MM.1S (cell line): ENCODE results near the gene PIGU.

ENCODE experiments used
- EZH2 ChIP-seq: fragments of 300-600 bp; sonication (generic); optimal IDR thresholded peaks from 2 replicates; pipeline ENCODE3; 2017; ENCODE audit warnings: low read depth, mild to moderate bottlenecking, antibody characterized with exemption, low read length, mixed read lengths
- EZH2phosphoT487 ChIP-seq: fragments of 300-600 bp; sonication (generic); IDR thresholded peaks from 2 replicates; pipeline ENCODE4 v1.6.1; 2018; ENCODE audit warnings: antibody characterized with exemption, low read length
- TF ChIP-seq, protein P1 (sequence below): fragments of 300-600 bp; sonication (generic); IDR thresholded peaks from 2 replicates; pipeline ENCODE4 v1.5.1; 2016; ENCODE audit warnings: antibody characterized with exemption, low read length, mixed read lengths

GRCh38 chr20:34526466-34526865 lies 150.4 kb downstream of the PIGU start:
- TF ChIP-seq, protein P1, sequence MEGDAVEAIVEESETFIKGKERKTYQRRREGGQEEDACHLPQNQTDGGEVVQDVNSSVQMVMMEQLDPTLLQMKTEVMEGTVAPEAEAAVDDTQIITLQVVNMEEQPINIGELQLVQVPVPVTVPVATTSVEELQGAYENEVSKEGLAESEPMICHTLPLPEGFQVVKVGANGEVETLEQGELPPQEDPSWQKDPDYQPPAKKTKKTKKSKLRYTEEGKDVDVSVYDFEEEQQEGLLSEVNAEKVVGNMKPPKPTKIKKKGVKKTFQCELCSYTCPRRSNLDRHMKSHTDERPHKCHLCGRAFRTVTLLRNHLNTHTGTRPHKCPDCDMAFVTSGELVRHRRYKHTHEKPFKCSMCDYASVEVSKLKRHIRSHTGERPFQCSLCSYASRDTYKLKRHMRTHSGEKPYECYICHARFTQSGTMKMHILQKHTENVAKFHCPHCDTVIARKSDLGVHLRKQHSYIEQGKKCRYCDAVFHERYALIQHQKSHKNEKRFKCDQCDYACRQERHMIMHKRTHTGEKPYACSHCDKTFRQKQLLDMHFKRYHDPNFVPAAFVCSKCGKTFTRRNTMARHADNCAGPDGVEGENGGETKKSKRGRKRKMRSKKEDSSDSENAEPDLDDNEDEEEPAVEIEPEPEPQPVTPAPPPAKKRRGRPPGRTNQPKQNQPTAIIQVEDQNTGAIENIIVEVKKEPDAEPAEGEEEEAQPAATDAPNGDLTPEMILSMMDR = no peak
- TF ChIP-seq EZH2phosphoT487 (no peak), EZH2 (no peak)
